Adipocyte (in vitro differentiated cells): ENCODE results near the gene RNF214.

Experiments used
- DNase-seq: peaks from one replicate; pipeline ENCODE4 v3.0.0-alpha.2; 2015; ENCODE audit warnings: low read depth
- H3K27me3 ChIP-seq: replicated peaks from 2 replicates; pipeline ENCODE4 v1.7.0; 2013; ENCODE audit warnings: mild to moderate bottlenecking, low read length, moderate library complexity; ENCODE audit not compliant: control insufficient read depth, insufficient read depth
- H3K36me3 ChIP-seq: 2 replicates; pipeline ENCODE4 v1.7.0; 2013; ENCODE audit warnings: low read length, mild to moderate bottlenecking, moderate library complexity; ENCODE audit not compliant: control insufficient read depth, insufficient read depth, severe bottlenecking
- H3K4me1 ChIP-seq: 2 replicates; pipeline ENCODE4 v1.7.0; 2013; ENCODE audit warnings: mild to moderate bottlenecking, low read length, moderate library complexity; ENCODE audit not compliant: control insufficient read depth, insufficient read depth
- H3K4me3 ChIP-seq: 2 replicates; pipeline ENCODE4 v1.7.0; 2013; ENCODE audit warnings: mild to moderate bottlenecking, low read length, moderate library complexity
- H3K9ac ChIP-seq: 2 replicates; pipeline ENCODE4 v1.7.0; 2013; ENCODE audit warnings: mild to moderate bottlenecking, low read length, moderate library complexity
- H3K9me3 ChIP-seq: 2 replicates; pipeline ENCODE4 v1.7.0; 2013; ENCODE audit warnings: mild to moderate bottlenecking, low read length, moderate library complexity; ENCODE audit not compliant: control insufficient read depth

Gene RNF214

GRCh38 chr11:117219455-117219854 is 13.0 kb upstream of the RNF214 start:
- Histone ChIP-seq H3K4me1 (peaks cover 73% of the 10 kb centered on the region), H3K9ac (peak overlapping the region; percentile 93), H3K9me3 (no peaks in the 10 kb centered on the region), H3K4me3 (no peak overlapping the region), H3K36me3 (peaks cover 38% of the 10 kb centered on the region), H3K27me3 (no peaks in the 10 kb centered on the region)
- no peak for DNase-seq

- peaks cover 77% of the 10 kb centered on the region for H3K4me1 ChIP-seq
- no peak for DNase-seq
- H3K36me3 ChIP-seq: peaks cover 32% of the 10 kb centered on the region
- H3K4me3 ChIP-seq: peak overlapping the region; percentile 22
- H3K27me3 ChIP-seq: no peaks in the 10 kb centered on the region
- no peaks in the 10 kb centered on the region for H3K9me3 ChIP-seq
- peak overlapping the region; percentile 93 for H3K9ac ChIP-seq
Measured at GRCh38 chr11:117219995-117220394, 12.5 kb upstream of the RNF214 start.

GRCh38 chr11:117220568-117220967 is 11.9 kb upstream of the RNF214 start:
- peak overlapping the region; percentile 22 for H3K4me3 ChIP-seq
- no peaks in the 10 kb centered on the region for H3K9me3 ChIP-seq
- peaks cover 77% of the 10 kb centered on the region for H3K4me1 ChIP-seq
- no peak for DNase-seq
- no peaks in the 10 kb centered on the region for H3K27me3 ChIP-seq
- H3K36me3 ChIP-seq: peaks cover 37% of the 10 kb centered on the region
- H3K9ac ChIP-seq: peak overlapping the region; percentile 93

GRCh38 chr11:117220999-117221774 is 11.3 kb upstream of the RNF214 start:
- no peaks in the 10 kb centered on the region for H3K27me3 ChIP-seq
- no peaks in the 10 kb centered on the region for H3K9me3 ChIP-seq
- H3K4me1 ChIP-seq: peaks cover 75% of the 10 kb centered on the region
- peak overlapping the region; percentile 93 for H3K9ac ChIP-seq
- peaks cover 37% of the 10 kb centered on the region for H3K36me3 ChIP-seq
- peak overlapping the region; percentile 66 for H3K4me3 ChIP-seq
- DNase-seq: no peak

GRCh38 chr11:117221775-117222517 is 10.5 kb upstream of the RNF214 start:
- Histone ChIP-seq H3K4me3 (peak overlapping the region; percentile 66), H3K9me3 (no peaks in the 10 kb centered on the region), H3K36me3 (peaks cover 42% of the 10 kb centered on the region), H3K27me3 (no peaks in the 10 kb centered on the region), H3K9ac (peak overlapping the region; percentile 93), H3K4me1 (peaks cover 68% of the 10 kb centered on the region)
- DNase-seq: peak; percentile 76

- peak overlapping the region; percentile 71 for H3K9ac ChIP-seq
- H3K36me3 ChIP-seq: peaks cover 54% of the 10 kb centered on the region
- no peaks in the 10 kb centered on the region for H3K9me3 ChIP-seq
- no peak overlapping the region for H3K4me3 ChIP-seq
- H3K27me3 ChIP-seq: no peaks in the 10 kb centered on the region
- DNase-seq: no peak
- H3K4me1 ChIP-seq: peaks cover 55% of the 10 kb centered on the region
Measured at GRCh38 chr11:117222991-117223740, 9.3 kb upstream of the RNF214 start.

- Histone ChIP-seq H3K27me3 (no peaks in the 10 kb centered on the region), H3K4me3 (no peak overlapping the region), H3K9ac (no peak overlapping the region), H3K36me3 (peaks cover 56% of the 10 kb centered on the region), H3K4me1 (peaks cover 47% of the 10 kb centered on the region), H3K9me3 (no peaks in the 10 kb centered on the region)
- DNase-seq: no peak
Measured at GRCh38 chr11:117223741-117224689, 8.5 kb upstream of the RNF214 start.

- H3K4me1 ChIP-seq: peaks cover 38% of the 10 kb centered on the region
- H3K4me3 ChIP-seq: no peak overlapping the region
- H3K9ac ChIP-seq: peak overlapping the region; percentile 7
- peaks cover 63% of the 10 kb centered on the region for H3K36me3 ChIP-seq
- no peaks in the 10 kb centered on the region for H3K27me3 ChIP-seq
- no peaks in the 10 kb centered on the region for H3K9me3 ChIP-seq
- no peak for DNase-seq
Measured at GRCh38 chr11:117225553-117226170, 6.8 kb upstream of the RNF214 start.

GRCh38 chr11:117226388-117227385 is 5.8 kb upstream of the RNF214 start:
- no peaks in the 10 kb centered on the region for H3K27me3 ChIP-seq
- H3K36me3 ChIP-seq: peaks cover 63% of the 10 kb centered on the region
- no peak overlapping the region for H3K4me3 ChIP-seq
- H3K9me3 ChIP-seq: no peaks in the 10 kb centered on the region
- peaks cover 35% of the 10 kb centered on the region for H3K4me1 ChIP-seq
- H3K9ac ChIP-seq: no peak overlapping the region
- DNase-seq: peak; percentile 89
